ENCODE data around the gene UBA6.

Gene UBA6

GRCh38 chr4:67687636-67688035 is 13.3 kb downstream of the UBA6 start:
- Histone ChIP-seq H3K4me1 (no peaks in the 10 kb centered on the region), H3K4me3 (ENCODE audit: low read depth, low read length) (no peak overlapping the region), H3K9me3 (no peaks in the 10 kb centered on the region), H3K27me3 (no peaks in the 10 kb centered on the region), H3K36me3 (peaks cover 11% of the 10 kb centered on the region)
- no peak for DNase-seq
- TF ChIP-seq CTCF (IDR thresholded peaks at IDR 0.05; ENCODE audit: low read depth, low read length) = no peak

- H3K4me1 ChIP-seq = no peaks in the 10 kb centered on the region
- H3K9me3 ChIP-seq = no peaks in the 10 kb centered on the region
- DNase-seq = no peak
- H3K36me3 ChIP-seq = peaks cover 5% of the 10 kb centered on the region; the same call in 1 of the 2 replicates
- H3K4me3 ChIP-seq (ENCODE audit: low read depth, low read length) = no peak overlapping the region
- no peak for TF ChIP-seq CTCF (IDR thresholded peaks at IDR 0.05; ENCODE audit: low read depth, low read length)
- H3K27me3 ChIP-seq = no peaks in the 10 kb centered on the region
Measured at GRCh38 chr4:67685532-67685859, 15.5 kb downstream of the UBA6 start.

- Histone ChIP-seq H3K9me3 (no peaks in the 10 kb centered on the region), H3K4me3 (ENCODE audit: low read depth, low read length) (no peak overlapping the region), H3K4me1 (no peaks in the 10 kb centered on the region), H3K27me3 (no peaks in the 10 kb centered on the region), H3K36me3 (peaks cover 5% of the 10 kb centered on the region; the same call in 1 of the 2 replicates)
- no peak for TF ChIP-seq CTCF (IDR thresholded peaks at IDR 0.05; ENCODE audit: low read depth, low read length)
- no peak for DNase-seq
Measured at GRCh38 chr4:67684839-67685531, 16.0 kb downstream of the UBA6 start.

- Histone ChIP-seq H3K36me3 (peaks cover 6% of the 10 kb centered on the region), H3K9me3 (no peaks in the 10 kb centered on the region), H3K4me3 (ENCODE audit: low read depth, low read length) (no peak overlapping the region), H3K27me3 (no peaks in the 10 kb centered on the region), H3K4me1 (no peaks in the 10 kb centered on the region)
- TF ChIP-seq CTCF (IDR thresholded peaks at IDR 0.05; ENCODE audit: low read depth, low read length) = no peak
- DNase-seq = no peak
Measured at GRCh38 chr4:67682266-67682665, 18.7 kb downstream of the UBA6 start.

GRCh38 chr4:67680581-67681222 is 20.3 kb downstream of the UBA6 start:
- no peak for TF ChIP-seq CTCF (IDR thresholded peaks at IDR 0.05; ENCODE audit: low read depth, low read length)
- H3K36me3 ChIP-seq = peaks cover 16% of the 10 kb centered on the region
- no peaks in the 10 kb centered on the region for H3K4me1 ChIP-seq
- no peaks in the 10 kb centered on the region for H3K27me3 ChIP-seq
- no peaks in the 10 kb centered on the region for H3K9me3 ChIP-seq
- no peak for DNase-seq
- H3K4me3 ChIP-seq (ENCODE audit: low read depth, low read length) = no peak overlapping the region

- Histone ChIP-seq H3K4me3 (ENCODE audit: low read depth, low read length) (no peak overlapping the region), H3K36me3 (peaks cover 28% of the 10 kb centered on the region), H3K4me1 (no peaks in the 10 kb centered on the region), H3K9me3 (no peaks in the 10 kb centered on the region), H3K27me3 (no peaks in the 10 kb centered on the region)
- no peak for TF ChIP-seq CTCF (IDR thresholded peaks at IDR 0.05; ENCODE audit: low read depth, low read length)
- DNase-seq = no peak
Measured at GRCh38 chr4:67678612-67679011, 22.3 kb downstream of the UBA6 start.

All from BE2C (cell line).